Measurements from ENCODE around the gene ZNF775.

Gene ZNF775

GRCh38 chr7:150369748-150370501 is 9.2 kb upstream of the ZNF775 start:
- Histone ChIP-seq H3K9ac (ENCODE audit: low read depth, low read length) (peak overlapping the region; percentile 67), H3K36me3 (ENCODE audit: insufficient read depth, low read length) (peaks cover 7% of the 10 kb centered on the region; the same call in 1 of the 2 replicates), H3K9me3 (ENCODE audit: control insufficient read depth, insufficient read depth, low read length) (no peaks in the 10 kb centered on the region), H3K4me1 (ENCODE audit: insufficient read depth, low read length) (peaks cover 30% of the 10 kb centered on the region)

- Histone ChIP-seq H3K36me3 (ENCODE audit: insufficient read depth, low read length) (peaks cover 7% of the 10 kb centered on the region; the same call in 1 of the 2 replicates), H3K4me1 (ENCODE audit: insufficient read depth, low read length) (peaks cover 30% of the 10 kb centered on the region), H3K9me3 (ENCODE audit: control insufficient read depth, insufficient read depth, low read length) (no peaks in the 10 kb centered on the region), H3K9ac (ENCODE audit: low read depth, low read length) (no peak overlapping the region)
Observed at GRCh38 chr7:150370612-150371071, 8.5 kb upstream of the ZNF775 start.

- Histone ChIP-seq H3K9me3 (ENCODE audit: control insufficient read depth, insufficient read depth, low read length) (no peaks in the 10 kb centered on the region), H3K4me1 (ENCODE audit: insufficient read depth, low read length) (peaks cover 32% of the 10 kb centered on the region), H3K36me3 (ENCODE audit: insufficient read depth, low read length) (peaks cover 7% of the 10 kb centered on the region; the same call in 1 of the 2 replicates), H3K9ac (ENCODE audit: low read depth, low read length) (no peak overlapping the region)
Observed at GRCh38 chr7:150371131-150371995, 7.8 kb upstream of the ZNF775 start.

- Histone ChIP-seq H3K9me3 (ENCODE audit: control insufficient read depth, insufficient read depth, low read length) (no peaks in the 10 kb centered on the region), H3K36me3 (ENCODE audit: insufficient read depth, low read length) (peaks cover 7% of the 10 kb centered on the region; the same call in 1 of the 2 replicates), H3K4me1 (ENCODE audit: insufficient read depth, low read length) (peaks cover 36% of the 10 kb centered on the region), H3K9ac (ENCODE audit: low read depth, low read length) (no peak overlapping the region)
Observed at GRCh38 chr7:150371996-150372270, 7.2 kb upstream of the ZNF775 start.

GRCh38 chr7:150372271-150373048 is 6.7 kb upstream of the ZNF775 start:
- Histone ChIP-seq H3K9ac (ENCODE audit: low read depth, low read length) (no peak overlapping the region), H3K9me3 (ENCODE audit: control insufficient read depth, insufficient read depth, low read length) (no peaks in the 10 kb centered on the region), H3K4me1 (ENCODE audit: insufficient read depth, low read length) (peaks cover 41% of the 10 kb centered on the region), H3K36me3 (ENCODE audit: insufficient read depth, low read length) (peaks cover 7% of the 10 kb centered on the region; the same call in 1 of the 2 replicates)

GRCh38 chr7:150373049-150373801 is 5.9 kb upstream of the ZNF775 start:
- H3K9ac ChIP-seq (ENCODE audit: low read depth, low read length): no peak overlapping the region
- no peaks in the 10 kb centered on the region for H3K9me3 ChIP-seq (ENCODE audit: control insufficient read depth, insufficient read depth, low read length)
- peaks cover 47% of the 10 kb centered on the region for H3K4me1 ChIP-seq (ENCODE audit: insufficient read depth, low read length)
- H3K36me3 ChIP-seq (ENCODE audit: insufficient read depth, low read length): peaks cover 7% of the 10 kb centered on the region; the same call in 1 of the 2 replicates

GRCh38 chr7:150374026-150374425 is 5.1 kb upstream of the ZNF775 start:
- peaks cover 7% of the 10 kb centered on the region; the same call in 1 of the 2 replicates for H3K36me3 ChIP-seq (ENCODE audit: insufficient read depth, low read length)
- peaks cover 47% of the 10 kb centered on the region for H3K4me1 ChIP-seq (ENCODE audit: insufficient read depth, low read length)
- no peaks in the 10 kb centered on the region for H3K9me3 ChIP-seq (ENCODE audit: control insufficient read depth, insufficient read depth, low read length)
- H3K9ac ChIP-seq (ENCODE audit: low read depth, low read length): no peak overlapping the region

- peaks cover 7% of the 10 kb centered on the region; the same call in 1 of the 2 replicates for H3K36me3 ChIP-seq (ENCODE audit: insufficient read depth, low read length)
- H3K4me1 ChIP-seq (ENCODE audit: insufficient read depth, low read length): peaks cover 47% of the 10 kb centered on the region
- no peak overlapping the region for H3K9ac ChIP-seq (ENCODE audit: low read depth, low read length)
- no peaks in the 10 kb centered on the region for H3K9me3 ChIP-seq (ENCODE audit: control insufficient read depth, insufficient read depth, low read length)
Observed at GRCh38 chr7:150374472-150374871, 4.7 kb upstream of the ZNF775 start.

GRCh38 chr7:150375662-150376521 is 3.2 kb upstream of the ZNF775 start:
- Histone ChIP-seq H3K4me1 (ENCODE audit: insufficient read depth, low read length) (peaks cover 43% of the 10 kb centered on the region), H3K9ac (ENCODE audit: low read depth, low read length) (no peak overlapping the region), H3K9me3 (ENCODE audit: control insufficient read depth, insufficient read depth, low read length) (no peaks in the 10 kb centered on the region), H3K36me3 (ENCODE audit: insufficient read depth, low read length) (peaks cover 2% of the 10 kb centered on the region; the same call in 1 of the 2 replicates)

- peaks cover 44% of the 10 kb centered on the region for H3K4me1 ChIP-seq (ENCODE audit: insufficient read depth, low read length)
- no peaks in the 10 kb centered on the region for H3K36me3 ChIP-seq (ENCODE audit: insufficient read depth, low read length)
- no peak overlapping the region for H3K9ac ChIP-seq (ENCODE audit: low read depth, low read length)
- H3K9me3 ChIP-seq (ENCODE audit: control insufficient read depth, insufficient read depth, low read length): no peaks in the 10 kb centered on the region
Observed at GRCh38 chr7:150376560-150376959, 2.6 kb upstream of the ZNF775 start.

- H3K4me1 ChIP-seq (ENCODE audit: insufficient read depth, low read length): peaks cover 46% of the 10 kb centered on the region
- no peaks in the 10 kb centered on the region for H3K9me3 ChIP-seq (ENCODE audit: control insufficient read depth, insufficient read depth, low read length)
- H3K9ac ChIP-seq (ENCODE audit: low read depth, low read length): no peak overlapping the region
- no peaks in the 10 kb centered on the region for H3K36me3 ChIP-seq (ENCODE audit: insufficient read depth, low read length)
Observed at GRCh38 chr7:150377196-150377595, 1.9 kb upstream of the ZNF775 start.

- H3K36me3 ChIP-seq (ENCODE audit: insufficient read depth, low read length): no peaks in the 10 kb centered on the region
- H3K9ac ChIP-seq (ENCODE audit: low read depth, low read length): peak overlapping the region; percentile 77; the same call in 1 of the 2 replicates
- peaks cover 51% of the 10 kb centered on the region for H3K4me1 ChIP-seq (ENCODE audit: insufficient read depth, low read length)
- H3K9me3 ChIP-seq (ENCODE audit: control insufficient read depth, insufficient read depth, low read length): no peaks in the 10 kb centered on the region
Observed at GRCh38 chr7:150377635-150378034, 1.5 kb upstream of the ZNF775 start.

Data from ES-I3 (cell line).